ENCODE data around the gene KRTAP20-3.

Gene KRTAP20-3

GRCh38 chr21:30642564-30642963 is at the start of gene KRTAP20-3:
Gene KRTAP20-3, plus strand, starts transcription at chr21:30642864.
- no peak for DNase-seq

GRCh38 chr21:30598802-30599201 is 43.9 kb upstream of the KRTAP20-3 start, which contains the start of gene KRTAP6-2:
Gene KRTAP6-2, minus strand, starts transcription at chr21:30598902. Its CDS starts 28 bp downstream, at chr21:30598874.
- no peak for DNase-seq

- no peak for DNase-seq
Measured at GRCh38 chr21:30600787-30601186, 41.9 kb upstream of the KRTAP20-3 start, which contains the start of gene KRTAP22-1. Gene KRTAP22-1, plus strand, starts transcription at chr21:30601087.

- DNase-seq = no peak
Measured at GRCh38 chr21:30605968-30606367, 36.7 kb upstream of the KRTAP20-3 start.

- no peak for DNase-seq
Measured at GRCh38 chr21:30612132-30612531, 30.5 kb upstream of the KRTAP20-3 start.

GRCh38 chr21:30613836-30614235 is 28.8 kb upstream of the KRTAP20-3 start, which contains the start of gene KRTAP6-1:
Gene KRTAP6-1, minus strand, starts transcription at chr21:30613930. Its CDS starts 26 bp downstream, at chr21:30613904.
- DNase-seq = no peak

- DNase-seq = no peak
Measured at GRCh38 chr21:30615199-30615598, 27.5 kb upstream of the KRTAP20-3 start.

GRCh38 chr21:30616125-30616524 is 26.5 kb upstream of the KRTAP20-3 start, which contains the start of gene KRTAP20-1:
Gene KRTAP20-1, plus strand, starts transcription at chr21:30616425. Its CDS starts 30 bp downstream, at chr21:30616455.
- DNase-seq = no peak

- no peak for DNase-seq
Measured at GRCh38 chr21:30620080-30620479, 22.6 kb upstream of the KRTAP20-3 start.

- DNase-seq = no peak
Measured at GRCh38 chr21:30620522-30620921, 22.1 kb upstream of the KRTAP20-3 start, which contains the start of gene KRTAP20-4. Gene KRTAP20-4, plus strand, starts transcription at chr21:30620627.

- no peak for DNase-seq
Measured at GRCh38 chr21:30623362-30623761, 19.3 kb upstream of the KRTAP20-3 start.

- no peak for DNase-seq
Measured at GRCh38 chr21:30625449-30626165, 17.1 kb upstream of the KRTAP20-3 start.

GRCh38 chr21:30628109-30628508 is 14.6 kb upstream of the KRTAP20-3 start:
- no peak for DNase-seq

GRCh38 chr21:30629200-30629599 is 13.5 kb upstream of the KRTAP20-3 start:
- peak; percentile 43 to 51 for DNase-seq

- DNase-seq = no peak
Measured at GRCh38 chr21:30634906-30635305, 7.8 kb upstream of the KRTAP20-3 start, which contains the start of gene KRTAP20-2. Gene KRTAP20-2, plus strand, starts transcription at chr21:30635206. Its CDS starts 58 bp downstream, at chr21:30635264.

GRCh38 chr21:30638686-30639085 is 4.0 kb upstream of the KRTAP20-3 start:
- DNase-seq = no peak

GRCh38 chr21:30646904-30647414 is 4.3 kb downstream of the KRTAP20-3 start:
- DNase-seq = no peak

- DNase-seq = no peak
Measured at GRCh38 chr21:30652891-30653290, 10.2 kb downstream of the KRTAP20-3 start.

GRCh38 chr21:30668776-30669175 is 26.1 kb downstream of the KRTAP20-3 start:
- DNase-seq = no peak

GRCh38 chr21:30672985-30673650 is 30.5 kb downstream of the KRTAP20-3 start:
- DNase-seq = no peak

GRCh38 chr21:30674312-30674711 is 31.6 kb downstream of the KRTAP20-3 start:
- DNase-seq = no peak

GRCh38 chr21:30676737-30677136 is 34.1 kb downstream of the KRTAP20-3 start:
- DNase-seq = no peak

GRCh38 chr21:30680586-30680985 is 37.9 kb downstream of the KRTAP20-3 start:
- DNase-seq = no peak

- DNase-seq = no peak
Measured at GRCh38 chr21:30684506-30684905, 41.8 kb downstream of the KRTAP20-3 start.

Data from Kasumi-1 (cell line).